A673 (cell line): ENCODE measurements around the gene GFY. TPM values are rescaled to one million over a fixed set of nuclear protein-coding genes. Genes with fewer than 3 reads are reported as not detected.

ENCODE experiments used
- BruUV-seq: library from RNA; stranded (reverse); fragments of 400-500 nt; replicated peaks from 2 replicates; lab custom pipeline; 2021; lab: Mats Ljungman, UMichigan
- CTCF ChIA-PET: fragments of 300-600 bp; sonication (Branson Sonifier 250); formaldehyde crosslinking; loops from one replicate; lab custom pipeline; 2022; ENCODE audit warnings: antibody characterized with exemption; lab: Charles Lee
- POLR2A ChIA-PET: fragments of 300-600 bp; sonication (Branson Sonifier 250); formaldehyde crosslinking; loops from one replicate; lab custom pipeline; 2022; ENCODE audit warnings: antibody characterized with exemption; ENCODE audit not compliant: low non-redundant PET; lab: Charles Lee
- DNase-seq: peaks from one replicate; pipeline ENCODE4 v3.0.0-alpha.2; 2015; ENCODE audit warnings: low spot score
- H3K27ac ChIP-seq: fragments of 200-600 bp; sonication (generic); 2 replicates; pipeline ENCODE4 v1.5.1; 2016; ENCODE audit warnings: mixed run types, low read depth, mild to moderate bottlenecking, mixed read lengths, antibody characterized with exemption, low read length; ENCODE audit not compliant: poor library complexity, severe bottlenecking
- H3K27me3 ChIP-seq: fragments of 200-600 bp; sonication (generic); replicated peaks from 2 replicates; pipeline ENCODE4 v1.6.1; 2017; ENCODE audit warnings: mixed run types, low read depth, mild to moderate bottlenecking, mixed read lengths, antibody characterized with exemption, low read length; ENCODE audit not compliant: insufficient read depth, poor library complexity
- H3K36me3 ChIP-seq: fragments of 200-600 bp; sonication (generic); 2 replicates; pipeline ENCODE4 v1.6.1; 2016; ENCODE audit warnings: mixed run types, mild to moderate bottlenecking, mixed read lengths, antibody characterized with exemption, low read length; ENCODE audit not compliant: insufficient read depth, poor library complexity, severe bottlenecking
- H3K4me1 ChIP-seq: fragments of 200-600 bp; sonication (generic); 2 replicates; pipeline ENCODE4 v1.6.1; 2017; ENCODE audit warnings: mixed run types, mild to moderate bottlenecking, mixed read lengths, antibody characterized with exemption, low read length; ENCODE audit not compliant: insufficient read depth, poor library complexity, severe bottlenecking
- H3K4me3 ChIP-seq: fragments of 200-600 bp; sonication (generic); 2 replicates; pipeline ENCODE4 v1.5.1; 2016; ENCODE audit warnings: low read depth, mixed run types, mild to moderate bottlenecking, mixed read lengths, low read length; ENCODE audit not compliant: poor library complexity, severe bottlenecking
- H3K9me3 ChIP-seq: fragments of 200-600 bp; sonication (generic); 2 replicates; pipeline ENCODE4 v1.6.1; 2016; ENCODE audit warnings: mixed run types, low read depth, mild to moderate bottlenecking, mixed read lengths, antibody characterized with exemption, low read length; ENCODE audit not compliant: poor library complexity, severe bottlenecking
- CTCF ChIP-seq: fragments of 300-800, 200-600 bp; sonication (generic); conservative IDR thresholded peaks from 2 replicates; pipeline ENCODE4 v1.5.1; 2017; ENCODE audit warnings: low read depth, mild to moderate bottlenecking, antibody characterized with exemption, low read length, moderate library complexity, mixed read lengths
- EZH2 ChIP-seq: fragments of 200-600 bp; sonication (generic); IDR thresholded peaks from 2 replicates; pipeline ENCODE4 v1.6.1; 2017; ENCODE audit warnings: borderline replicate concordance, low read depth, mild to moderate bottlenecking, mixed read lengths, antibody characterized with exemption, low read length; ENCODE audit not compliant: poor library complexity, severe bottlenecking
- intact Hi-C: fragments of 100-400 bp; cut with micrococcal nuclease; formaldehyde crosslinking; loops from one replicate; pipeline ENCODE4 v1.10.0; 2022; ENCODE audit not compliant: unreplicated experiment
- total RNA-seq: library from RNA; stranded (reverse); gene quantifications from 2 replicates; pipeline ENCODE4 v1.2.3, GENCODE V29; 2021

The GFY gene
- total RNA-seq, 1 experiment from 2014 or later: not detected

DNA sequence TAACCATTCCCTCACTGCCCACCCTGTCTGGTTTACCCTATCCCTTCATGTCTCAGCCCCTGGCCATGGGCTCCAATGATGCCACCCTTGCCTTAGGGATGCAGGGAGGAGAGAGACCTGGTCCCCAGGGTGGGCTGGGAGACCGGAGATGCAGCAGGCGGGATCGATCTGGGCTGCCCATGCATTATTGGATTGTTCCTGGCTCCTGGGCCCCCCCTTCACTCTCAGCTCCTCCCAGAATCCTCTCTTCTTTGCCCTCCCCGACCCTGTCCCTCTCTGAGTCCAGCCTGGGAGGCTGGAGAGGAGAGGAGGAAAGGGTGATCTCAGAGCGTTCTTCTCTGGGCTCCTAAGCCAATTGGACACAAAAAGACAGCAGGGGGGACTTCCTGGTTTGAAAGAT lies 31.3 kb upstream of the GFY start:
- CTCF ChIA-PET: interaction anchor here (0.7 kb wide), 1 partner anchor 168 kb away, joined by 4 read pairs; no protein-coding TSS in a partner anchor

DNA sequence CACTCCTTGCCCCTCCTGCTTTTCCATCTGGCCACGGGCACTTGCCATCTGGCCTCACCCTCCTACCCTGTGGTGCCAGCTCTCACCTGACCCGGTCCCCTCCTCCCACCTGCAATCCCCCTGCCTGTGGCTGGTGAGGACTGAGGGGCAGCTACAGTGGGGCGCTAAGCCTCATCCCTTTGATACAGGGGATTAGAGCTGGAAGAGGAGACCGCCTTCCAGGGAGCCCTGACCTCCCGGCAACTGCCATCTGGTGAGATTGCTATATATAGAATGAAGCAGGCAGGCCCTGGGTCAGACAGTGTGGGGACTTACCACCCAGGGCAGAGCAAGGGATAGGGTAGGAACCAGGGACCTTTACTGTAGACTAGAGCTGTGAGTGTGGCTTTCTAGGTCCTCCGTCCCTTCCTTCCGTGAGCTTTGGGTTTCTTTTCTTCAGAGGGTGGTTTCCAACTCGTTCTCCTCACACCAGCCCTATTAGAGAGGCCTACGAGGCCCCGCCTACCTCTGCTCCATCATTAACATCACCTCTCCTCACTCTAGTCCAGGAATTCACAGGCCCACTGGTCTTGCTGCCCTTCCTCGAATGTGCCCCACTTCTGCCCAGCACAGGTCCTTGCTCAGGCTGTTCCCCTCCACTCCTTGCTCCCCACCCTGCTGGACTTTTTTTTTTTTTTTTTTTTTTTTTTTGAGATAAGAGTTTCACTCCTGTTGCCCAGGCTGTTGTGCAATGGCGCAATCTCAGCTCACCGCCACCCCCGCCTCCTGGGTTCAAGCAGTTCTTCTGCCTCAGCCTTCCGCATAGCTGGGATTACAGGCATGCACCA lies 29.4 kb upstream of the GFY start:
- intact Hi-C loops: no loop called here
- H3K27ac ChIP-seq: no peak overlapping the region
- no peaks in the 10 kb centered on the region for H3K27me3 ChIP-seq
- H3K4me3 ChIP-seq: no peak overlapping the region
- TF ChIP-seq EZH2 (no peak), CTCF (no peak)
- CTCF ChIA-PET: no interaction called here
- POLR2A ChIA-PET: no interaction called here
- H3K4me1 ChIP-seq: no peaks in the 10 kb centered on the region
- BruUV-seq: no TSS peak
- no peaks in the 10 kb centered on the region for H3K36me3 ChIP-seq
- no peak for DNase-seq
- no peaks in the 10 kb centered on the region for H3K9me3 ChIP-seq

More for the DNA sequence above, 31.3 kb upstream of the GFY start:
- intact Hi-C loops: no loop called here
- Histone ChIP-seq H3K27me3 (no peaks in the 10 kb centered on the region), H3K36me3 (no peaks in the 10 kb centered on the region), H3K4me3 (no peak overlapping the region), H3K4me1 (no peaks in the 10 kb centered on the region), H3K27ac (no peak overlapping the region), H3K9me3 (no peaks in the 10 kb centered on the region)
- POLR2A ChIA-PET: no interaction called here
- TF ChIP-seq CTCF (no peak), EZH2 (no peak)
- BruUV-seq: no TSS peak
- DNase-seq: no peak

- intact Hi-C loops: no loop called here
- POLR2A ChIA-PET: no interaction called here
- TF ChIP-seq CTCF (no peak), EZH2 (no peak)
- no peak overlapping the region for H3K4me3 ChIP-seq
- BruUV-seq: no TSS peak
- H3K4me1 ChIP-seq: no peaks in the 10 kb centered on the region
- CTCF ChIA-PET: no interaction called here
- H3K27ac ChIP-seq: no peak overlapping the region
- H3K36me3 ChIP-seq: no peaks in the 10 kb centered on the region
- no peaks in the 10 kb centered on the region for H3K27me3 ChIP-seq
- DNase-seq: no peak
- no peaks in the 10 kb centered on the region for H3K9me3 ChIP-seq
Measured at GRCh38 chr19:49396738-49397505, 28.3 kb upstream of the GFY start.
